ENCODE data around the gene PTGIS. TPM values are rescaled to one million over a fixed set of nuclear protein-coding genes. Genes with fewer than 3 reads are reported as not detected.

Gene PTGIS
- total RNA-seq, 1 experiment from 2014 or later: 20.0 TPM

DNA sequence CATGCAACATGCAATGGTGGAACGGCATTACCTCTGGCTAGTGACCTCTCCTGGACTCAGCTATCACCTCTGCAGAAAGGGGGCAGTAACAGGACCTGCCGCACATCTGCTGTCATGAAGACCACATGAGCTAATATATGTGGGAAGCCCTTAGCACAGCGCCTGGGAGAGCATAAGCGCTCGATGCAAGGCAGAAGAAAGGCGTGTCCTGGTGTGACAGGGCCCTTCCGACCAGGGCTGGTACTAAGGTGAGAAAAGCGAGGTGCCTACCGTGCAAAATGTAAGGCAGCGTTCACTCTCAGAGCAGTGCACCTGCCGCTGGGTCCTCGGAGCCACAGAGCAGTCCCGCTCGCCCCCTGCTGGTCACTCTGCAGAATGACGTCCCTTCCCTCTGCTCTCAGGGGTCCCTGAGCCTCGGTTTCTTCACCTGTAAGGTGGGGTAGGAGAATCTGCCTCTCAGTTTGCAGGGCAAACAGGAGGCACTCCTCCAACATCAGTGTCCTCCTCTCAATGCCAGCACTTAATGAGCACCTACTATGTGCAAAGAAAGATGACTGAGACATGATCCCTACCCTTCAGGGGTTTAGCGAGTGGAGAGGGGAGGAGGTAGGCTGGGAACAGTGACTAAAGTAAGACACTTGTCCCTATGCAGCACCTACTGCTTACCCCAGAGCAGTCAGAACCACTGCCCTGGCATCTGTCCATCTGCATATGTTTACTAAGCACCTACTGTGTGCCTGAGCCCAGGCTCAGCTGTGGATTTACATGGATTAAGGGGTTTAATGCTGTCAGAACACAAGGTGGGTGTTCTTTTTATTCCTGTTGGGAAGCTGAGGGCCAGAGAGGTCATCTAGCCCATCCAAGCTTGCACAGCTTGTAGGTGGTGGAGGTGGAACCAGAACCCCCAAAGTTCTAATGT is 41.1 kb upstream of the PTGIS start:
- Histone ChIP-seq H4K20me1 (ENCODE audit: control insufficient read depth, insufficient read depth, insufficient read length) (no peaks in the 10 kb centered on the region), H2BK5ac (ENCODE audit: insufficient read length, low read length) (no peak overlapping the region), H3K27ac (ENCODE audit: insufficient read length, low read depth, low read length) (no peak overlapping the region), H3K79me1 (ENCODE audit: insufficient read depth, low read depth, low read length, poor library complexity, severe bottlenecking) (no peaks in the 10 kb centered on the region), H3K4me2 (ENCODE audit: insufficient read depth, insufficient read length, low read length) (peak overlapping the region; percentile 50), H3K4ac (ENCODE audit: low read depth, low read length) (no peak overlapping the region), H2BK15ac (ENCODE audit: low read depth, low read length) (no peak overlapping the region), H2AFZ (ENCODE audit: low read length) (no peak overlapping the region), H3K9ac (ENCODE audit: extremely low read depth, insufficient read length, low read length) (no peak overlapping the region), H4K5ac (ENCODE audit: insufficient read length, low read depth, low read length) (no peak overlapping the region), H4K91ac (ENCODE audit: insufficient read length, low read depth, low read length) (no peak overlapping the region), H3K4me1 (ENCODE audit: insufficient read depth, low read length) (no peaks in the 10 kb centered on the region), H3K27me3 (ENCODE audit: insufficient read depth, low read length) (no peaks in the 10 kb centered on the region), H2BK12ac (ENCODE audit: insufficient read length, low read depth, low read length) (no peak overlapping the region), H3K79me2 (ENCODE audit: insufficient read depth, low read length) (no peaks in the 10 kb centered on the region), H3K56ac (ENCODE audit: insufficient read length, low read depth, low read length) (no peak overlapping the region), H3K18ac (ENCODE audit: insufficient read length, low read depth, low read length) (no peak overlapping the region), H3K23me2 (ENCODE audit: insufficient read length, low read depth, low read length, poor library complexity, severe bottlenecking) (peaks cover 7% of the 10 kb centered on the region), H3K23ac (ENCODE audit: insufficient read length, low read depth, low read length) (no peak overlapping the region), H4K8ac (replicated peaks; ENCODE audit: insufficient read length, low read depth, low read length) (no peak overlapping the region), H2AK5ac (ENCODE audit: insufficient read length, low read length) (no peak overlapping the region), H2BK20ac (ENCODE audit: low read depth, low read length, poor library complexity, severe bottlenecking) (no peak overlapping the region), H3K9me3 (ENCODE audit: control insufficient read depth, low read depth, low read length) (no peaks in the 10 kb centered on the region), H3T11ph (ENCODE audit: low read length) (no peak overlapping the region), H2BK120ac (ENCODE audit: low read depth, low read length, poor library complexity, severe bottlenecking) (no peak overlapping the region), H3K14ac (ENCODE audit: insufficient read depth, low read length) (no peak overlapping the region)
- no CpG with 5 or more reads among the region's 17 CpGs for WGBS (ENCODE audit: extremely low coverage, insufficient read length, low lambda C conversion rate)
- Mint-ChIP-seq H3K4me3 (peak overlapping the region; percentile 12 to 48; a peak in 3 of 5 replicates), H3K36me3 (ENCODE audit: insufficient read depth in 1 of 3, low read depth in 3 of 3) (no peaks in the 10 kb centered on the region), H3K27ac (no peak overlapping the region; a peak in 1 of 7 replicates), H3K9me3 (no peaks in the 10 kb centered on the region; a peak in 1 of 5 replicates), H3K27me3 (ENCODE audit: low read depth) (peaks cover 12% of the 10 kb centered on the region), H3K4me1 (peaks cover 6 to 10% of the 10 kb centered on the region in 2 experiments)
- peak; percentile 83 for DNase-seq
- TF ChIP-seq CTCF (conservative IDR thresholded peaks at IDR 0.05): peak; percentile 99

All from H9 (cell line).